Mesodermal cell (in vitro differentiated cells): Measurements from ENCODE around the gene FAM174B.

Source experiments
- H3K27ac ChIP-seq: 2 replicates; pipeline ENCODE4 v1.7.0; 2013; ENCODE audit warnings: mild to moderate bottlenecking, low read depth, low read length, moderate library complexity; ENCODE audit not compliant: severe bottlenecking
- H3K36me3 ChIP-seq: 2 replicates; pipeline ENCODE4 v1.7.1; 2013; ENCODE audit warnings: mild to moderate bottlenecking, low read length, moderate library complexity; ENCODE audit not compliant: control insufficient read depth, insufficient read depth
- H3K4me1 ChIP-seq: one replicate; pipeline ENCODE4 v1.7.1; 2013; ENCODE audit warnings: mild to moderate bottlenecking, low read length; ENCODE audit not compliant: insufficient read depth, control insufficient read depth, poor library complexity, severe bottlenecking
- H3K4me3 ChIP-seq: 2 replicates; pipeline ENCODE4 v1.7.0; 2013; ENCODE audit warnings: low read length, control low read depth, mild to moderate bottlenecking; ENCODE audit not compliant: insufficient read depth, poor library complexity, severe bottlenecking; ENCODE audit errors: extremely low read depth
- H3K9me3 ChIP-seq: 2 replicates; pipeline ENCODE4 v1.7.1; 2013; ENCODE audit warnings: mild to moderate bottlenecking, low read length, moderate library complexity; ENCODE audit not compliant: control insufficient read depth
- WGBS, 2 experiments: methylation state at CpG; one replicate each; pipeline ENCODE4 v1.1.5; 2013; ENCODE audit warnings: missing lambda C conversion rate in 2 of 2; ENCODE audit not compliant: insufficient coverage in 2 of 2; 5-methylcytosine and 5-hydroxymethylcytosine counted together

FAM174B gene

GRCh38 chr15:92676561-92676960 lies 21.0 kb upstream of the FAM174B start:
- WGBS, 2 experiments, result 100% methylated on average over 1 of the region's 2 CpGs; no CpG with 5 or more reads in 1 of the 2 experiments
- Histone ChIP-seq H3K9me3 (no peaks in the 10 kb centered on the region), H3K27ac (no peak overlapping the region), H3K4me3 (no peak overlapping the region), H3K4me1 (no peaks in the 10 kb centered on the region), H3K36me3 (no peaks in the 10 kb centered on the region)

GRCh38 chr15:92675485-92675884 lies 19.9 kb upstream of the FAM174B start:
- 80 to 100% methylated on average over 1 to 2 of the region's 4 CpGs for WGBS, 2 experiments
- no peaks in the 10 kb centered on the region for H3K9me3 ChIP-seq

DNA sequence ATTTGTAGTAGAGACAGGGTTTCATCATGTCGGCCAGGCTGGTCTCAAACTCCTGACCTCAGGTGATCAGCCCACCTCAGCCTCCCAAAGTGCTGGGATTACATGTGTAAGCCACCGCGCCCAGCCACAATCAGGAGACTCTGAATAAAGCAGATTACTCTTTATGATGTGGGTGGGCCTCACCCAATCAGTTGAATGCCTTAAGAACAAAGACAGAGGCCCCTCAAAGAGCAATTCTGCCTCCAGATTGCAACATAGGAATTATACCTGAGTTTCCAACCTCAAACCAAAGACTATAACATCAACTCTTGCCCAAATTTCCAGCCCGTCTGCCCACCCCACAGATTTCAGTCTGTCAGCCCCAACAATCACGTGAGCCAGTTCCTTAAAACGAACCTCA lies 18.8 kb upstream of the FAM174B start:
- 85 to 91% methylated on average over 6 of the region's 6 CpGs for WGBS, 2 experiments
- no peaks in the 10 kb centered on the region for H3K36me3 ChIP-seq
- no peaks in the 10 kb centered on the region for H3K4me1 ChIP-seq
- no peak overlapping the region for H3K4me3 ChIP-seq
- no peaks in the 10 kb centered on the region for H3K9me3 ChIP-seq
- H3K27ac ChIP-seq, result no peak overlapping the region

More at GRCh38 chr15:92675485-92675884, 19.9 kb upstream of the FAM174B start:
- no peak overlapping the region for H3K27ac ChIP-seq
- no peak overlapping the region for H3K4me3 ChIP-seq
- no peaks in the 10 kb centered on the region for H3K36me3 ChIP-seq
- no peaks in the 10 kb centered on the region for H3K4me1 ChIP-seq

GRCh38 chr15:92672102-92672501 lies 16.5 kb upstream of the FAM174B start:
- Histone ChIP-seq H3K27ac (no peak overlapping the region), H3K9me3 (no peaks in the 10 kb centered on the region), H3K4me1 (peaks cover 5% of the 10 kb centered on the region), H3K4me3 (no peak overlapping the region), H3K36me3 (no peaks in the 10 kb centered on the region)
- WGBS, 2 experiments, result 83% methylated on average over 1 to 3 of the region's 6 CpGs

DNA sequence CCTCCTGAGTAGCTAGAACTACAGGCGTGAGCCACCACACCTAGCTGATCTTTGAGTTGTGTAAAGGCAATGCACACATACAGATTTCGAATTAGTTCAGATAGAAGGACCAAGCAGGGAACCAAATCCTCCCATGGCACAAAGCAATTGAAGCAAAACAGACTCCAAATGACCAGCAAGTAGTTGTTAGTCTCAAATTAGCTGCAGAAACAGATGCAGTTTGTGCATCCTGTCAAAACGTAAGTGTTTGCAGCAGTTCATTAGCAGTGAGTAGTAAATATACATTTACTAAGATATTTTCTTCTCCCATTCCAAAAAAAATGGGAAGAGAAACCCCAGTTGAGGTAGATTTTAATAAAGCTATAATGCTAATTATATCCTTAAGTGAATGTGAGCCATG lies 15.8 kb upstream of the FAM174B start:
- Histone ChIP-seq H3K4me3 (no peak overlapping the region), H3K9me3 (no peaks in the 10 kb centered on the region), H3K27ac (no peak overlapping the region), H3K36me3 (no peaks in the 10 kb centered on the region), H3K4me1 (peaks cover 5% of the 10 kb centered on the region)
- 100% methylated on average over 1 of the region's 3 CpGs for WGBS, 2 experiments

GRCh38 chr15:92670621-92671020 lies 15.0 kb upstream of the FAM174B start:
- WGBS, 2 experiments, result 47 to 58% methylated on average over 2 of the region's 2 CpGs
- Histone ChIP-seq H3K9me3 (no peaks in the 10 kb centered on the region), H3K4me3 (no peak overlapping the region), H3K4me1 (peaks cover 6% of the 10 kb centered on the region), H3K27ac (no peak overlapping the region), H3K36me3 (no peaks in the 10 kb centered on the region)

DNA sequence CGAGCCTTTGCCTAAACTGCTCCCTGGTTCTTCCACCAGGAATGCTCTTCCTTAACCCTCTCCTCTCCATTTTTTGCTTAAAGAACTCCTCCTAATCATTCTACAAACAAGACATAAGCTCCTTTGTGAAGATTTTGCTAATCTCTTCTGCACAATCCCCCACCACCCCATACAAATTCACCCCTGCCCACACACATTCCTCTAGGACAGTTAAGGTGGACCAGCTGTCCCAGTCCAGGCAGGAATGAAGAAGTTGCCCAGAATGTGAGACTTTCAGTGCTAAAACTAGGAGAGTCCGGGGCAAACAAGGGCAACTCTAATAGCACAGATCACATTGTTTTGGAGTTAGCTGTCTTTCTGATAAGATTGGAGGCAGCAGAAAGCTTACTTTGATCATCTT lies 13.9 kb upstream of the FAM174B start:
- Histone ChIP-seq H3K36me3 (no peaks in the 10 kb centered on the region), H3K4me1 (peaks cover 14% of the 10 kb centered on the region), H3K9me3 (no peaks in the 10 kb centered on the region), H3K4me3 (no peak overlapping the region), H3K27ac (no peak overlapping the region)
- WGBS, 2 experiments, result 68 to 82% methylated on average over 2 of the region's 2 CpGs

GRCh38 chr15:92668620-92669019 lies 13.0 kb upstream of the FAM174B start:
- Histone ChIP-seq H3K27ac (no peak overlapping the region), H3K4me1 (peaks cover 14% of the 10 kb centered on the region), H3K9me3 (no peaks in the 10 kb centered on the region), H3K4me3 (no peak overlapping the region), H3K36me3 (no peaks in the 10 kb centered on the region)
- 95 to 100% methylated on average over 2 of the region's 3 CpGs for WGBS, 2 experiments

DNA sequence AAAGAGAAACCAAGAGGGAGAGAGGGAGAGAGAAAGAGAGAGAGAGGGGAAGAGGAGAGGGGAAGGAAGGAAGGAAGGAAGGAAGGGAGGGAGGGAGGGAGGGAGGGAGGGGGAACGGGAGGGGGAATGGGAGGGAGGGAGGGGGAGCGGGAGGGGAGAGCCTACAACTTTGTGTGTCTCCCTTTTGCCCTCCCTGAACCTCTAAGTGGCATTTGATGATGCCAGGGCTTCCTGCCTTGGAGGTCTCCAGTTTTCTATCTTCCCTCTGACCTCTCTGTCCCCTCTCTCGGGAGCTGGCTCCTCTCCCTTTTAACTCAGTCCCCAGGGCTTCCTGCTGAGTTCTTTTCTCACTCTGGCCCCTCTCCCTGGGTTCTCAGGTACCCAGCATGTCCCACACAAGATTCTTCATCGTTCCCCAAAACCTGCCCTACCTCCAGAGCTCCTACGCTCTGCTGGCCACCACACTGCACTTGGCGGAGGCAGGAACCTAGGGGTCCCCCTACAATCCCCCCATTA lies 12.5 kb upstream of the FAM174B start:
- Histone ChIP-seq H3K9me3 (no peaks in the 10 kb centered on the region), H3K4me1 (peaks cover 14% of the 10 kb centered on the region), H3K36me3 (no peaks in the 10 kb centered on the region), H3K27ac (no peak overlapping the region), H3K4me3 (no peak overlapping the region)
- WGBS, 2 experiments, result 51 to 68% methylated on average over 3 to 4 of the region's 6 CpGs

GRCh38 chr15:92667287-92667904 lies 11.8 kb upstream of the FAM174B start:
- Histone ChIP-seq H3K4me3 (no peak overlapping the region), H3K4me1 (peaks cover 14% of the 10 kb centered on the region), H3K9me3 (no peaks in the 10 kb centered on the region), H3K27ac (no peak overlapping the region), H3K36me3 (no peaks in the 10 kb centered on the region)
- WGBS, 2 experiments, result 33 to 37% methylated on average over 6 to 12 of the region's 13 CpGs

DNA sequence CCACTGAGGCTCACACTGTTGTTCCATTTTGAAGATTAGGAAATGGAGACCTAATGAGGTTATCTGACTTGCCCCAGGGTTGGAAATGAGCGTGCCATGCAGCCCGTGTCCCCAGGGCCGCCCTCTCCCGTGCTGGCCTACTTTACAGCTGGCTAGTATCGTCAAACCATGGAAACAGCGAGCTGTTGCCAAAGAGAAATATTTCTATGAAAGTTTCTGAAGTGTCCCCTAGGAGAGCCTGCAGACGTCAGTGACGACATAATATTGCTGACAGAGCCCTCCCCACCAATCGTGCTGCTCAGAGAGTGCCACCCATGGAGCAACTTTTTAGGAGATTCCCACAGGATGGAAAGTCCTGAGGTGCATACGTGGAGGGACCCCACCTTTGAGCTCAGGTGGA lies 11.2 kb upstream of the FAM174B start:
- Histone ChIP-seq H3K4me3 (no peak overlapping the region), H3K9me3 (no peaks in the 10 kb centered on the region), H3K36me3 (no peaks in the 10 kb centered on the region), H3K4me1 (peaks cover 14% of the 10 kb centered on the region), H3K27ac (no peak overlapping the region)
- 68 to 71% methylated on average over 10 of the region's 10 CpGs for WGBS, 2 experiments
